ENCODE data around the gene TBC1D25.
"Not testable (repeated sequence)": the region's sequence is repeated elsewhere in the genome, so short reads cannot be mapped to it uniquely, and the experiment has no call there.

The TBC1D25 gene

DNA sequence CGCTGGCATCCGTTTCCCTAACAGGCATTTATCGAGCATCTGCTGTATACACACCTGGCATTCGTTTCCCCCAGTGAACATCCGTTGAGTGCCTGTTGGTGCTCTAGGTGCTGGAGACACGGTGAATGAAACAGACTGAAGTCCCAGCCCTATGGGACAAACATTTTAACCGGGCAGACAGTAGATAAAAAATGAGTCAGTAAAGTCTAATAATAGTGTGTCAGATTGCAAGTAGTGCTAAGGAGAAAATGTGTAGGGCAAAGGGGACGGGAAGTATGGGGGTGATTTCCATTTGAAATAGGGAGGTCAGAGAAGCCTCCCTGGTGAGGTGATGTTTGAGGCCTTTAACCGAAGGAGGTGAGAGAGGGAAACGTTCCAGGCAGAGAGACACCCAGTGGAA, 23.2 kb upstream of the TBC1D25 start:
- DNase-seq: no peak

DNA sequence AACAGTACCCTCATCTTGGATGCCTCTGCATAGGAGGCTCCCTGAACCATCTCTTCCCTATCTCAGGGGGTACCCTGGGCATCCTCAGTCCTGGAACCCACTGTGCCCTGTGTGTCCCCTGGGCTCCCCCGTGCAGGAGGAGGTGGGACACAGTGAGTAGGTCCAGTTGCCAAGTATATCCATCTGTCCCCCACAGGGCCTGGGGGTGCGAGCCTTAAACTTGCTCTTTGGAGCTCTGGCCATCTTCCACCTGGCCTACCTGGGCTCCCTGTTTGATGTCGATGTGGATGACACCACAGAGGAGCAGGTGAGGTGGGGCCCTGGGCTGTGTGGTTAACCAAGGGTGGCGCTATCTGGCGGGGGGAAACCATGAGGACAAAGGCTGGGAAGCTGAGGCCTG, 22.5 kb upstream of the TBC1D25 start:
- DNase-seq: no peak

DNA sequence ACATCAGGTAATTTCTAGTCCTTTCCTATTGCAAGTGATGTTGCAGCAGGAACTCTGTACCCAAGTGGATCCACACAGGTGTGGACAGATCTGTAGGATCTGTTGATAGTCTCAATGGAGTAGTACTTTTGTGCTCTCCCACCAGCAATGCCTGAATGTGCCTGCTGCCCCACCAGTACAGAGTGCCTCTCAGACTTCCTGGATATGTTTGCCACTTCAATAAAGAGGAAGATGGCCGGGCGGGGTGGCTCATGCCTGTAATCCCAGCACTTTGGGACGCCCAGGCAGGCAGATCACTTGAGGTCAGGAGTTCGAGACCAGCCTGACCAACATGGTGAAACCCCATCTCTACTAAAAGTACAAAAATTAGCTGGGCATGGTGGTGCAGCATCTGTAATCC, 20.0 kb upstream of the TBC1D25 start:
- DNase-seq: not testable (repeated sequence)

DNA sequence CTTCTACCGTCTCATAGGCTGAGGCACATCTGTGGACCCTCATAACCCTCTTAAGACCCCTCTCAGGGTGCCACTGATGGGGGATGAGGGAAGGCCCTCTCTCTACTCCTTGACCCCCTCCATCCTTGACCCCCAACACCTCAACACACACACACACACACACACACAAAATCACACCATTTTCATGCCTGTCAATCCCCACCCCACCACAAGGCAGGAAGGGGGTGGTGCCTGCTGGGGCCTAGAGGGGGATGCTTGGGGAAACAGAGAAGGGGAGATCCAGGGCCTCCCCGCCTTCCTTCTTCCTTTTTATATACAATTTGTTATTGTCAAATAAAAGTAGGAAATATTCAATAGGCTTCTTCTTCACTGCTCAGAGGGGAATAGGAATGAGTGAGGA, 19.1 kb upstream of the TBC1D25 start:
- DNase-seq: no peak

DNA sequence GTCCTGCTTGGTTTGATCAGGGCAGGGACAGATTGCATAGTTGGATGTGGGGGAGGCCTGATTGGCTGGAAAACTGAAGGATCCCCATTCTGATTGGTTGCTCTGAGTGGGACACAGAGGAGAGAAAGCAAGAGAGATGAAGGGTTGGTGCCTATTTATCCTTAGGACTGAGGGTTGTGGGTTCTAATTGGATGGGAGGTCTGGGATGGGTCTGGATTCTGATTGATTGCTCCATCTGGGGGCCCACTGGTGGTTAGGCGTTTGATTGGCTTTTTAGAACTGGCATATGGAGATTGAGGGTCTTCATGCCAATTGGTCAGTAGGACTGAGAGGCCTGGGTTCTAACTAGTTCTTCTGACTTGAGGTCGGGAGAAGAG, 18.6 kb upstream of the TBC1D25 start:
- no peak for DNase-seq

DNA sequence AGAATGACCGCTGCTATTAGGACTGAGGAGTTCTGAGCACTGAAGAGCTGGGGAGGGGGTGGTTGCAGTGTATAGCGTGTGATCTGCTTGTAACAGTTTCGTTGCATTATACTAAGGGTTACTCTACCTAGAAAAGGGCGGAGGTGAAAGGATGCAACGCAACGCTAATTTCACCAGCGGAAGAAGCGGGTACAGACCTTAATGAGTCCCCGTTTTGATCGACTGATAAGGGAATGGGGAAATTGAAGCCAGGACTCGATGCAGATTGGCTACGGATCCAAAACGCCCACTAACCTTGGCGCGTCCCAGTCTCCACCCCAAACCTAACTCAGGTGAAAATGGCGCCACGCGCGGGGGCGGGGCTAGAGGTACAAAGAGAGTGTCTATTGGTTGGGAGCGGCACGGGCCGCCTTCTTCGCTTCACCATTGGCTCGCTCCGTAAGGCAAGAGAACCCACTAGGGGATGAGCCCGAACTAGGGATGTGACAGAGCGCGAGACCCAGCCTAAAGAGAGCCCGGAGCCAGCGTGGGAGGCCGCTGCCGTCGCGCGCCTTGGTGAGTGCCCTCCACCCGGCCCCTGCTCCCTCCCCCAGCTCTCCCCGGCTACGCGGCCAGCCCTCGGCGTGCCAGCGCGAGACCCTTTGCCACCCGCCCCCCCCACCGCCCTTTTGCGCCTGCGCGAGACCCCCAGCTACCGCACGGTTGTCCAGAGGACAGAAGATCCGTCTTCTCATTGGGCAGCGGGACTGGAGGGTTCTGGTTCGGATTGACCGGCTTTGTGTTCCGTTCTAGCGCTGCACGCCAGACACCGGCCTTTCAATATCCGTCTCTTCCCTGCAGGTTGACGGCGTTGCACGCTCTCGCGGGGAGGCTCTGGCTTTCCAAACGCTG, 17.9 kb upstream of the TBC1D25 start, which contains the start of gene EBP:
EBP (plus strand) TSS at position 456 of the 891 bp plus-strand sequence. CDS start 1,964 bp downstream, outside the sequence.
- peak; percentile 54 to 77 for DNase-seq

DNA sequence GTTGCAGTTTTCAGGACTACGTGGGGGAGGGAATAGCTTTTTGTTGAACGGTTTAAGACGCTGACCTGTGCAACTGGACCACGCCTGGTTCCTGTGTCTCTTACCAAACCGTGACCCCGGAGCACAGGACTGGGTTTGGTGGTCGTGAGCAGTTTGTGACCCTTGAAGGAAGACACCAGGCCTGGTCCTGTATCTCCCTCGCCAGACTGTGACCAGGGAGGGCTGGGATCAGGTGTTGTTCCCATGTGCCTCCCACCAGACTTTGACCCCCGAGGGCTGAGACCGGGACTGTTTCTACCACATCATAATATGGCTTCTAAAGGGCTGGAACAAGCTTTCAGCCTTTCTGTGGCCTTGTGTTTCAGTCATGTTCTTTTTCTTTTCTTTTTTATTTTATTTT, 17.2 kb upstream of the TBC1D25 start:
- no peak for DNase-seq

DNA sequence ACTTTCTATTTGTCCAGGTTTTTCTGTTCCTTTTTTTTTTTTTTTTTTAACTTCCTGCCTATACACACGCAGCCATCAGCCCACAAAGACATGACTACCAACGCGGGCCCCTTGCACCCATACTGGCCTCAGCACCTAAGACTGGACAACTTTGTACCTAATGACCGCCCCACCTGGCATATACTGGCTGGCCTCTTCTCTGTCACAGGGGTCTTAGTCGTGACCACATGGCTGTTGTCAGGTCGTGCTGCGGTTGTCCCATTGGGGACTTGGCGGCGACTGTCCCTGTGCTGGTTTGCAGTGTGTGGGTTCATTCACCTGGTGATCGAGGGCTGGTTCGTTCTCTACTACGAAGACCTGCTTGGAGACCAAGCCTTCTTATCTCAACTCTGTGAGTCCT, 15.8 kb upstream of the TBC1D25 start:
- no peak for DNase-seq

DNA sequence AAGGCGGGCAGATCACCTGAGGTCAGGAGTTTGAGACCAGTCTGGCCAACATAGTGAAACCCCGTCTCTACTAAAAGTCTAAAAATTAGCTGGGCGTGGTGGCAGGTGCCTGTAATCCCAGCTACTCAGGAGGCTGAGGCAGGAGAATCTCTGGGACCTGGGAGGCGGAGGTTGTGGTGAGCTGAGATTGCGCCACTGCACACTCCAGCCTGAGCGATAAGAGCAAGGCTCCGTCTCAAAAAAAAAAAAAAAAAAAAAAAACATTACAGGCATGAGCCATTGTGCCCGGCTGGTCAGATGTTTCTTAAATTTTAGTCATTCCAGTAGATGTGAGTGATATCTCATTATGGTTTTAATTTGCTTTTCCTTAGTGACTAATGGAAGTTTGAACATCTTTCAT, 13.7 kb upstream of the TBC1D25 start:
- not testable (repeated sequence) for DNase-seq

DNA sequence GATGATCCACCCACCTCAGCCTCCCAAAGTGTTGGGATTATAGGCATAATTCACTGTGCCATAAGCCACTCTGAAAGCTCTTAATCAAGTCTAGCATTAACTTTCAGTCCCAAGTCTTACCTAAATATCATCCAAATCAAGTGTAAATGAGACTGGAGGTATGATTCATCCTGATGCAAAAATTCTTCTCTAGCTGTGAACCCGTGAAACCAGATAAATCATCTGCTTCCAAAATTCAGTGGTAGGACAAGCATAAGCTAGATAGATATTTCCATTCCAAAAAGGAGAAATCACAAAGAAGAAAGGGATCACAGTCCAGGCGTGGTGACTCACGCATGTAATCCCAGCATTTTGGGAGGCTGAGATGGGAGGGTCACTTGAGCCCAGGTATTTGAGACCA, 8.8 kb upstream of the TBC1D25 start:
- DNase-seq: no peak

DNA sequence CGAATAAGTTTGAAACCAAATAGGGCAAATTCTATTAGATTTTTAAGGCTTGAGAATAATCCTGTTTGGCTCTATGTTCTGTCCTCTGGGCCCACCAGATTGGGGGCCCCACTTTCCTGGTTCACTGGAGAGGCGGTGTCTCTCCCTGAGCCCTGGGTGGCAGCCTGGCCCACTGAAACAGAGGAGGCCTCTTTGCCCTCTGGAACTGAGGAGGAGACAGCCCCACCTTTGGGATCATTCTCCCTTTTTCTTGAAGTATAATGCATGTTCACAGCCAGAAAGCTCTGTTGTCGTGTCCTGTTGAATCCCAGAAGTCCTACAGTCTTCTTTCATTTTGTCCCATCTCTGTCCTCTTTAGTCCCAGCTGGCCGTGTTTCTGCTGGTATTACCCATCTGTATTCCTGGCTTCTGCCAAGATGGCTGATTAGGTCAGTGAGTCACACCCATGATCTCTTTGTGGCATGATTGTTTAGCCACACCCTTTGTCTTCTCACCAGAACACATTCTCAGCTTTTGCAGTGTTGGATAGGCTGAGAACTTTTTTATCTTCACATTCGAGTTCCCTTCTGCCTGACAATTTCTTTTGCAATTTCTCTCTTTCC, 8.1 kb upstream of the TBC1D25 start:
- DNase-seq: peak in 1 of 2 experiments; percentile 13

DNA sequence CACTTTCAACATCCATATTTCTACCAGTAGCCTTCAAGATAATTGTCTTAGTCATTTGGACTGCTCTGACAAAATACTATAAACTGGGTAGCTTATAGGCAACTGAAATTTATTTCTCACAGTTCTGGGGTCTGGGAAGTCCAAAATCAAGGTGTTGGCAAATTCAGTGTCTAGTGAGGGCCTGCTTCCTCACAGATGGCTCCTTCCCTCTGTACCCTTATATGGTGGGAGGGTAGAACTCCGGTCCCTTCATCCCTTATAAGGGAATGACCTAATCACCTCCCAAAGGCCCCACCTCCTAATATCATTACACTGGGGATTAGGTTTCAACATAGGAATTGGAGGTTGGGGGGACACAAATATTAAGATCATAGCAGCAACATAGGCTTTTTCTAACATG, 7.4 kb upstream of the TBC1D25 start:
- no peak for DNase-seq

DNA sequence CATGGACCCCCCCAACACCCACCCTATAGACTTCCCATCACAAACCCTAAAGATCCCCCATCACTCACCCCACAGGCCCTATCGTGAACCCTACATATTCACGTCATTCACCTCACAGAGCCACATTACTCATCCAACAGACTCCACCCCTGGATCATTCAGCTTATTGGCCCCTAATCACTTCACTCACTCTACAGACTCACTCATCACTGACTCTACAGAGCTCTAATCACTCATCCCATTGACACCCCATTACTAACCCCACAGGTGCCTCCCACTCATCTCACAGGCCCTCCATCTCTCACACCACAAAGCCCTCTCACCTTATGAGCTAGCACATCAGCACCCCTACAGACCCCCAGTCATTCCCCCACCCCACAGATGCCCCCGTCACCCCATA, 6.3 kb upstream of the TBC1D25 start:
- no peak for DNase-seq

DNA sequence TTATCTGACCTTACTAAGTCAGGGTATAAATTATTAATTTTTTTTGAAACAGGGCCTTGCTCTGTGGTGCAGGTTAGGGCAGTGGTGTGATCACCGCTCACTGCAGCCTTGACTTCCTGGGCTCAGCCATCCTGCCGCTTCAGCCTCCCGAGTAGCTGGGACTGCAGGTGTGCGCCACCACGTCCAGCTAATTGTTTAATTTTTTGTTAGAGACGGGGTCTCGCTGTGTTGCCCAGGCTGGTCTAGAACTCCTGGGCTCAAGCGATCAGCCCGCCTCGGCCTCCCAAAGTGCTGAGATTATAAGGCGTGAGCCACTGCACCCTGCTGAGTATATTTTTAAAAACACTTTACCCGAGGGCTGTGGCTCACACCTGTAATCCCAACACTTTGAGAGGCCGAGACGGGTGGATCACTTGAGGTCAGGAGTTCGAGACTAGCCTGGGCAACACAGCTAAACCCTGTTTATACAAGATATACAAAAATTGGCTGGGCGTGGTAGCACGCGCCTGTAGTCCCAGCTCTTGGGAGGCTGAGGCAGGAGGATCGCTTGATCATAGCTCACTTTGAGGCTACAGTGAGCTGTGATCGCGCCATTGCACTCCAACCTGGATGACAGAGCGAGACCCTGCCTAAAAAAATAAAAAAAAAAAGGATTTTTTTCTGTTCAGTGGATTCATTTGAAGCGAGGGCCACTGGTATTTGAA, 721 bp upstream of the TBC1D25 start:
- DNase-seq: no peak

DNA sequence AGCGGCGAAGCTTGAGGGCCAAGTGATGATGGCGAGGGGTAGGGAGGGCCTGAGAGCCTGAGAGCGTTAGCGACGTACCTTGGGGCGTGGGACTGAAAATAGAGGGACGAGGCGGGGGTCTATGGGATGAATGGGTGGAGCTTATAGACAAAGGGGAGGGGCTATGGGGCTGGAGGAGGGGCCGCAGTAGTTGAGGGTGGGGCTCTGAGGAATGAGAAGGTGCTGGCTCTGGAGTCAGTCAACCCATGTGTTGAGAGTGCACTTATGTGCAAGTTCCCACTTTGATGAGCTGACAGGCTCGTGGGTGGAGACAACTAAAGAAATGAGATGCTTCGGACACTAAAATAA, 488 bp downstream of the TBC1D25 start:
- DNase-seq: peak in 1 of 2 experiments; percentile 28

DNA sequence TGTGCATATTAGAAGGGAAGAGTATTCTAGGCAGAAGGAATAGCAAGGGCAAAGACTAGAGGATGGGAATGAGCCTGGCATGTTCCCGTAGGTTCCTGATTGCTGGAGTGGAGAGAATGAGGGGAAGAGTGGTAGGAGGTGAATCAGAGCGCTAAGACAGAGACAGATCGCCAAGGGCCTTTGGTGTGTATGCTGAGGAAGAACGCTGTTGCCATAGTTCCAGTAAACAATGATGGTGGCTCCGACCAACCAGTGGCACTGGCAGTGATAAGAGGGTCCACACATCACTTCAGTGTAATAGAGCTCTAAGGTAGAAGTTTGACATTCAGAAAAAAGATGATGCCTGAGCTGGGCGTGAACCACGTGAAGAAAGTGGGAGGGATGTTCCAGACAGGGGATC, 966 bp downstream of the TBC1D25 start:
- no peak for DNase-seq

DNA sequence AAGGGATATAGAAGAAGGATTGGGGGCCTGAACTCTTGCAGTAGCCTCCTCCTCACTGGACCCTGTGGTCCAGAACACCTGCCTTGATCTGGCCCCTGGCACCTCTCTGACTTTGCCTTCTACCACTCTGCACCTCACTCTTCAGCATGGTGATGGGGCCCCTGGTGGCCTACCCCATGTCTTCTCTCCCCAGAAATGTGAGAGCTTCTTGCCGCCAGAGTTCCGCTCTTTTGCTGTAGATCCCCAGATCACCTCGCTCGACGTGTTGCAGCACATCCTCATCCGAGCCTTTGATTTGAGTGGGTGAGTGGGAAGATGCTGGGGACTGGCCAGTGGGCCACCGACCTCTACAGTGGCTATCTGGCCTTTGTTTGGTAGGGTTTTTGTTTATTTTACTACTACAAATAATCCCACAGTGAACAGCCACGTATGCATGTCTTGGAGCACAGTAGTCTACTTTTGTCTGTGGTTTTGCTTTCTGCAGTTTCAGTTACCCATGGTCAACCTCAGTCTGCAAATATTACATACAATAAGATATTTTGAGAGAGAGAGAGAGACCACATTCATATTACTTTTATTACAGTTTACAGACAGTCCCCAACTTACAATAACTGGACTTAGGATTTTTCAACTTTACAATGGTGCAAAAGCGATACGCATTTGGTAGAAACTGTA, 1.8 kb downstream of the TBC1D25 start:
- DNase-seq: no peak

DNA sequence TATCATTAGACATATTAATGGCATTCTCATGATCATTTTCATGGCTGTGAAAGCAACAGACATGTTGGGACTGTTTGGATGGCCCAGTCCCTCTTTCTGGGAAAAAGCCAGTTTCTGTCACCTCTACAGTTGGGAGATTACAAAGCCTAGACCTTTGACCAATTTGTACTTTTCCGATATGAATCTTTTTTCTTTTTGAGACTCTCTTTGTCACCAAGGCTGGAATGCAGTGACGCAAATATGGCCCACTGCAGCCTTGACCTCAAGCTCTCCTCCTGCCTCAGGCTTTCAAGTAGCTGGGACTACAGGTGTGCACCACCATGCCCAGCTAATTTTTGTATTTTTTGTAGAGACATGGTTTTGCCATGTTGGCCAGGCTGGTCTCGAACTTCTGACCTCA, 9.4 kb downstream of the TBC1D25 start:
- DNase-seq: no peak

DNA sequence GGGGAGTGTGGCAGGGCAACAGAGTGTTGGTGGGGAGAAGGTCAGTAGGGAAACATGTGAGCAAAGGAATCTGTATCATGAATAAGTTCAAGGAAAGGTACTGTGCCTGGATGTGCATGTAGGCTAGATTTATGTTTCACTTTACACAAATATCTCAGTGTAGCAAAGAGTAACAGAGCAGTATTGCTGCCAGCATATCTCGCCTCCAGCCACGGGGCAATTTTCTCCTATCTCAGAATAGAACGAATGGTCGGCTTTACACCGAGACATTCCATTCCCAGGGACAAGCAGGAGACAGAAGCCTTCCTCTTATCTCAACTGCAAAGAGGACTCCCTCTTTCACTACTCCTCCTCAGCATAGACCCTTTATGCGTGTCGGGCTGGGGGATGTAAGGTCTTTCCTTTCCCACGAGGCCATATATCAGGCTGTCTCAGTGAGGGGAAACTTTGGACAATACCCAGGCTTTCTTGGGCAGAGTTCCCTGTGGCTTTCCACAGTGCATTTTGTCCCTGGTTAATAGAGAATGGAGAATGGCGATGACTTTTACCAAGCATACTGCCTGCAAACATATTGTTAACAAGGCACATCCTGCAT, 16.3 kb downstream of the TBC1D25 start:
- DNase-seq: not testable (repeated sequence)

DNA sequence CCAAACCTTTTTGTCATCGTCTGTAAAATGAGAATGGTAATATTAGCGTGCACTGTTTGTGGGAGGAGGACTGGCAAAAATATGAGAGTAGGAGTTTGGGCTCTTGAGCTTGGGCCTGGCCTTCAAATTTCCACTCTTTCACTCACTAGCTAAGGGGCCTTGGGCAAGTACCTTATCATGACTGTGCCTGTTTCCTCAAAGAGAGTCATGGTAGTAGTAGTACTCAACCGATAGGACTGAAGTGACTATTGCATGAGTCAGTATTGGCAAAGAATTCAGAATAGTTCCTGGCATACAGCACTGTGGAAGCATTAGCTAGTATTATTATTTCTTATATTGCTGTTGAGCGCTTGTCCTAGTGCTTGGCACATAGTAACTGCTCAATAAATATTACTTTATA, 18.8 kb downstream of the TBC1D25 start:
- DNase-seq: peak; percentile 9 to 20

DNA sequence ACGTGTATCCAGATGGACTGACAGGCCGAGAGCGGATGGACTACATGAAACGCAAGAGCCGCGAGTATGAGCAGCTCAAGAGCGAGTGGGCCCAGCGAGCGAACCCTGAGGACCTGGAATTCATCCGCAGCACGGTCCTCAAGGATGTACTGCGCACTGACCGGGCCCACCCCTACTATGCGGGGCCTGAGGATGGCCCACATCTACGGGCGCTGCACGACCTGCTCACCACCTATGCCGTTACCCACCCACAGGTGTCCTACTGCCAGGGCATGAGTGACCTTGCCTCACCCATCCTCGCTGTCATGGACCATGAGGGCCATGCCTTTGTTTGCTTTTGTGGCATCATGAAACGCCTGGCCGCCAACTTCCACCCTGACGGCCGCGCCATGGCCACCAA, 20.1 kb downstream of the TBC1D25 start:
- no peak for DNase-seq

DNA sequence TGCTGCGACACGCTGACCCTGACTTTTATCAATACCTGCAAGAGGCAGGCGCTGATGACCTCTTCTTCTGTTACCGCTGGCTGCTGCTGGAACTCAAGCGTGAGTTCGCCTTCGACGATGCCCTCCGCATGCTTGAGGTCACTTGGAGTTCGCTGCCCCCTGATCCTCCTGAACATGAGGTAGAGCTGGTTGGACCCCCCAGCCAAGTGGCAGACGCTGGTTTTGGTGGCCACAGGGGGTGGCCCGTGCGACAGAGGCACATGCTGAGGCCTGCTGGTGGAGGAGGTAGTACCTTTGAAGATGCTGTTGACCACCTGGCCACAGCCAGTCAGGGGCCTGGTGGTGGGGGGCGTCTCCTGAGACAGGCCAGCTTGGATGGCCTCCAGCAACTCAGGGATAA, 20.5 kb downstream of the TBC1D25 start:
- no peak for DNase-seq

DNA sequence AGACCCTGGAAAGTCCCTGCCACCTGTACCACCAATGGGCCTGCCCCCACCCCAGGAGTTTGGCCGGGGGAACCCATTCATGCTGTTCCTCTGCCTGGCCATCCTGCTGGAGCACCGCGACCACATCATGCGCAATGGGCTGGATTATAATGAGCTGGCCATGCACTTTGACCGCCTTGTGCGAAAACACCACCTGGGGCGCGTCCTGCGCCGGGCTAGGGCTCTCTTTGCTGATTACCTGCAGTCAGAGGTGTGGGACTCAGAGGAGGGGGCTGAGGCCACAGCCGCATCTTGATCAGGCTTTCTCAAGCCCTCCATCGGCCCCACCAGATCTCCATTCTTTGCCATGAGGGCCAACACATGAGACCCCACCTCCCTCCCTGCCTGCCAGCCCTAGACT, 21.2 kb downstream of the TBC1D25 start:
- DNase-seq: no peak

Data from SW 1271 (cell line).